ENCODE results near the gene BBIP1.

GRCh38 chr10:110853921-110854605 lies 64.9 kb downstream of the BBIP1 start:
- TF ChIP-seq CTCF (conservative IDR thresholded peaks at IDR 0.05; ENCODE audit: low read depth, low read length) (no peak), EZH2 (IDR thresholded peaks at IDR 0.05; ENCODE audit: borderline replicate concordance, low read depth, low read length, poor library complexity, severe bottlenecking) (no peak)

Data from A673 (cell line).